K562 (cell line): ENCODE measurements around the gene TVP23B. TPM values are rescaled to one million over a fixed set of nuclear protein-coding genes. Genes with fewer than 3 reads are reported as not detected.

Experiments used
- ATAC-seq: fragments of 200-7000 bp; cut with Tn5 transposase; 3 replicates; pipeline ENCODE4 v1.9.1; 2020; ENCODE audit warnings: moderate library complexity
- BruUV-seq: library from RNA; stranded (reverse); fragments of 400-500 nt; replicated peaks from 2 replicates; lab custom pipeline; 2021; lab: Mats Ljungman, UMichigan
- CTCF ChIA-PET: fragments of 300-600 bp; formaldehyde crosslinking; extraction: SDS; loops from one replicate; lab custom pipeline; 2021; ENCODE audit warnings: low intra/inter-chr PET ratio; lab: Yijun Ruan, JAX
- POLR2A ChIA-PET: fragments of 300-600, 350-650 bp; sonication (Branson Sonifier 250); formaldehyde crosslinking; extraction: SDS; loops from one replicate; lab custom pipeline; 2021; ENCODE audit warnings: antibody characterized with exemption, inconsistent platforms; lab: Yijun Ruan, JAX
- DNase-seq, 4 experiments: peaks; one replicate each; pipeline versions ENCODE4 v3.0.0 to v3.0.0-alpha.2; 2011 to 2018; ENCODE audit warnings: low spot score in 3 of 4, mixed read lengths in 3 of 4; ENCODE audit errors: extremely low read depth in 1 of 4
- FAIRE-seq: peaks from 2 replicates; lab custom pipeline; 2011; peaks lifted over from hg19 to GRCh38; lab: Jason Lieb, UNC
- H2AFZ ChIP-seq: 2 replicates; pipeline ENCODE4 v1.6.0; 2011; ENCODE audit warnings: low read depth, low read length, control low read depth, inconsistent platforms
- H3K27ac ChIP-seq: fragments of 200-600 bp; 3 replicates; pipeline ENCODE4 v1.8.0; 2011; ENCODE audit warnings: low read depth, mild to moderate bottlenecking, control low read depth, inconsistent platforms, low read length, moderate library complexity, mixed read lengths; ENCODE audit errors: extremely low read depth
- H3K27me3 ChIP-seq, 2 experiments: fragments of 300-600 bp in 1 of 2; 2 replicates in 1 of 2; 3 replicates in 1 of 2; pipeline versions ENCODE4 v1.6.0 to v1.8.0; 2011; ENCODE audit warnings: inconsistent platforms in 2 of 2, low read length in 2 of 2, mild to moderate bottlenecking in 1 of 2, mixed read lengths in 1 of 2, moderate library complexity in 1 of 2; ENCODE audit not compliant: control insufficient read depth in 2 of 2, insufficient read depth in 2 of 2
- H3K36me3 ChIP-seq: fragments of 300-600 bp; 3 replicates; pipeline ENCODE4 v1.8.0; 2011; ENCODE audit warnings: mild to moderate bottlenecking, low read length, inconsistent platforms; ENCODE audit not compliant: control insufficient read depth, insufficient read depth
- H3K4me1 ChIP-seq, 2 experiments: fragments of 200-600 bp in 1 of 2; replicated peaks in 1 of 2; 2 replicates in 1 of 2; 3 replicates in 1 of 2; pipeline versions ENCODE4 v1.5.1 to v1.8.0; 2011; ENCODE audit warnings: inconsistent platforms in 2 of 2, low read length in 2 of 2, mild to moderate bottlenecking in 1 of 2, mixed read lengths in 1 of 2, moderate library complexity in 1 of 2; ENCODE audit not compliant: control insufficient read depth in 2 of 2, insufficient read depth in 2 of 2
- H3K4me2 ChIP-seq: 2 replicates; pipeline ENCODE4 v1.6.1; 2011; ENCODE audit warnings: low read length, control low read depth, inconsistent platforms, mixed read lengths; ENCODE audit not compliant: insufficient read depth
- H3K4me3 ChIP-seq: fragments of 200-600 bp; sonication (generic), shearing (Covaris generic); 2 replicates; pipeline ENCODE4 v1.5.1; 2016; ENCODE audit warnings: control low read depth, inconsistent platforms
- H3K79me2 ChIP-seq: fragments of 200-600 bp; 3 replicates; pipeline ENCODE4 v1.8.0; 2011; ENCODE audit warnings: low read length, inconsistent platforms; ENCODE audit not compliant: control insufficient read depth, insufficient read depth
- H3K9ac ChIP-seq, 2 experiments: 2 replicates each; pipeline versions ENCODE4 v1.6.0 to v1.6.1; 2011; ENCODE audit warnings: low read depth in 2 of 2, low read length in 2 of 2, control low read depth in 1 of 2, inconsistent platforms in 1 of 2, mild to moderate bottlenecking in 1 of 2, mixed read lengths in 1 of 2; ENCODE audit not compliant: insufficient read depth in 1 of 2
- H3K9me1 ChIP-seq: one replicate; pipeline ENCODE4 v1.6.0; 2011; ENCODE audit warnings: inconsistent platforms, mild to moderate bottlenecking, low read length, moderate library complexity; ENCODE audit not compliant: control insufficient read depth, insufficient read depth
- H3K9me3 ChIP-seq: replicated peaks from 2 replicates; pipeline ENCODE4 v1.5.1; 2011; ENCODE audit warnings: low read depth, low read length, inconsistent platforms; ENCODE audit not compliant: control insufficient read depth, insufficient read depth
- H4K20me1 ChIP-seq: replicated peaks from 2 replicates; pipeline ENCODE4 v1.6.1; 2011; ENCODE audit warnings: low read length, inconsistent platforms, mixed read lengths; ENCODE audit not compliant: control insufficient read depth, insufficient read depth
- ATF1 ChIP-seq, 2 experiments: fragments of 450-650 bp in 1 of 2; IDR thresholded peaks; 2 replicates each; pipeline ENCODE4 v1.6.1; 2016; ENCODE audit warnings: missing compliant biosample characterization in 1 of 2, missing genetic modification characterization in 1 of 2
- HDAC3 ChIP-seq: fragments of 450-650 bp; IDR thresholded peaks from 2 replicates; pipeline ENCODE4 v1.6.1; 2018; ENCODE audit warnings: borderline replicate concordance, mild to moderate bottlenecking, moderate library complexity; ENCODE audit not compliant: partially characterized antibody
- HNRNPLL ChIP-seq: fragments of 200-400 bp; formaldehyde crosslinking; IDR thresholded peaks from 2 replicates; pipeline ENCODE4 v1.6.1; 2017; ENCODE audit warnings: low read length, low read depth, mild to moderate bottlenecking; ENCODE audit not compliant: poor library complexity, severe bottlenecking
- IRF9 ChIP-seq: fragments of 450-650 bp; IDR thresholded peaks from 2 replicates; pipeline ENCODE4 v1.6.1; 2016; ENCODE audit warnings: missing biosample characterization, missing genetic modification characterization
- SMARCC2 ChIP-seq: fragments of 450-650 bp; IDR thresholded peaks from 2 replicates; pipeline ENCODE4 v1.6.1; 2017; ENCODE audit warnings: antibody characterized with exemption, moderate library complexity, mild to moderate bottlenecking, low read depth
- SRSF9 ChIP-seq: fragments of 200-400 bp; formaldehyde crosslinking; IDR thresholded peaks from 2 replicates; pipeline ENCODE4 v1.6.1; 2017; ENCODE audit warnings: low read depth, low read length, borderline replicate concordance
- ZNF589 ChIP-seq: fragments of 200-800 bp; sonication (Bioruptor generic); IDR thresholded peaks from 2 replicates; pipeline ENCODE4 v1.6.1; 2016; ENCODE audit warnings: low read depth, missing genetic modification characterization, missing compliant biosample characterization
- ZNF76 ChIP-seq: fragments of 250-450 bp; sonication (Bioruptor Pico); IDR thresholded peaks from 2 replicates; pipeline ENCODE4 v1.4.0; 2020; ENCODE audit warnings: mild to moderate bottlenecking, moderate library complexity, borderline replicate concordance
- WGBS: fragments of 100-300 bp; shearing (Covaris generic); methylation state at CpG from one replicate; pipeline ENCODE4 v1.1.6; 2016; ENCODE audit warnings: low coverage, mixed read lengths; ENCODE audit not compliant: insufficient coverage; ENCODE audit errors: missing lambda C conversion rate; 5-methylcytosine and 5-hydroxymethylcytosine counted together
- in situ Hi-C: fragments of 300-500 bp; cut with MboI; formaldehyde crosslinking; loops from 4 replicates; pipeline ENCODE4 v1.15.0; 2018; ENCODE audit warnings: inconsistent platforms, mixed read lengths
- intact Hi-C: fragments of 100-400 bp; cut with micrococcal nuclease; formaldehyde crosslinking; loops from 2 replicates; pipeline ENCODE4 v1.14.2; 2022
- polyA plus RNA-seq, 8 experiments: library from polyadenylated mRNA; depleted of rRNA in 4 of 8; stranded (reverse) in 5 of 8; unstranded in 3 of 8; fragments of >200 nt; fragmentation: Nextera tagmentation in 2 of 8; fragmentation: Illumina TruSeq in 1 of 8; extraction: Ambion mirVana in 2 of 8; extraction: Trizol in 1 of 8; gene quantifications; 2 replicates each; pipeline versions ENCODE4 v1.2.1 to v1.2.3, GENCODE V29; 2011 to 2014; ENCODE audit warnings: inconsistent platforms in 1 of 8, missing spikeins in 1 of 8
- total RNA-seq, 7 experiments: library from RNA; depleted of rRNA in 6 of 7; stranded (reverse); fragments of >200 nt in 6 of 7; fragmentation: Illumina TruSeq in 2 of 7; extraction: Trizol in 2 of 7; gene quantifications; 2 replicates each; pipeline versions ENCODE4 v1.2.1 to v1.2.3, GENCODE V29; 2011 to 2021; ENCODE audit warnings: low replicate concordance in 1 of 7
- TF ChIP-seq, protein P1 (sequence below): sonication (generic); formaldehyde crosslinking; IDR thresholded peaks from 2 replicates; pipeline ENCODE4 v1.9.0; 2022; ENCODE audit warnings: mild to moderate bottlenecking, missing genetic modification reagents

TVP23B gene
- total and polyA plus RNA-seq, 9 of the 15 experiments (the other 6 are each of a cell fraction or from before 2014, with no cell fraction given): 10.4 to 52.8 (median 15.8) TPM

GRCh38 chr17:18854956-18855355 lies 74.0 kb downstream of the TVP23B start:
- FAIRE-seq (no peak), DNase-seq (no peak), ATAC-seq (no peak)
- Histone ChIP-seq H3K9ac (no peak overlapping the region), H2AFZ (no peak overlapping the region), H3K79me2 (peaks cover 19% of the 10 kb centered on the region), H3K9me1 (no peaks in the 10 kb centered on the region), H4K20me1 (no peaks in the 10 kb centered on the region), H3K4me1 (peaks cover 8 to 12% of the 10 kb centered on the region in 2 experiments), H3K9me3 (no peaks in the 10 kb centered on the region), H3K4me3 (no peak overlapping the region), H3K36me3 (no peaks in the 10 kb centered on the region), H3K4me2 (no peak overlapping the region; the same call in 1 of the 2 replicates), H3K27me3 (no peaks in the 10 kb centered on the region), H3K27ac (no peak overlapping the region)
- CTCF ChIA-PET: no interaction called here
- 54% methylated on average over 7 of the region's 7 CpGs for WGBS
- no peak for TF ChIP-seq ZNF589 (CRISPR knock-in tag)
- no peak for TF ChIP-seq SRSF9
- TF ChIP-seq HNRNPLL: no peak
- no peak for TF ChIP-seq SMARCC2
- TF ChIP-seq, protein P1, sequence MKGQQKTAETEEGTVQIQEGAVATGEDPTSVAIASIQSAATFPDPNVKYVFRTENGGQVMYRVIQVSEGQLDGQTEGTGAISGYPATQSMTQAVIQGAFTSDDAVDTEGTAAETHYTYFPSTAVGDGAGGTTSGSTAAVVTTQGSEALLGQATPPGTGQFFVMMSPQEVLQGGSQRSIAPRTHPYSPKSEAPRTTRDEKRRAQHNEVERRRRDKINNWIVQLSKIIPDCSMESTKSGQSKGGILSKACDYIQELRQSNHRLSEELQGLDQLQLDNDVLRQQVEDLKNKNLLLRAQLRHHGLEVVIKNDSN (CRISPR knock-in tag): no peak
- TF ChIP-seq ATF1 (CRISPR knock-in tag; IDR thresholded peaks at IDR 0.05): no peak
- no peak for TF ChIP-seq ATF1 (tag; IDR thresholded peaks at IDR 0.05)
- no peak for TF ChIP-seq HDAC3
- no peak for TF ChIP-seq ZNF76 (CRISPR knock-in tag)
- TF ChIP-seq IRF9 (tag): no peak
- in situ Hi-C loops (no loop called here), intact Hi-C loops (no loop called here)
- no TSS peak for BruUV-seq
- POLR2A ChIA-PET: no interaction called here
